Osteocyte (in vitro differentiated cells): ENCODE measurements around the gene PNPLA1. TPM values are rescaled to one million over a fixed set of nuclear protein-coding genes. Genes with fewer than 3 reads are reported as not detected.

Source experiments
- DNase-seq: peaks from one replicate; pipeline ENCODE4 v3.0.0; 2021; ENCODE audit warnings: mixed read lengths; ENCODE audit not compliant: unreplicated experiment; ENCODE audit errors: extremely low spot score
- H3K27ac Mint-ChIP-seq: one replicate; pipeline ENCODE4 v1.8.0; 2021; ENCODE audit warnings: mild to moderate bottlenecking, mixed read lengths; ENCODE audit not compliant: unreplicated experiment
- H3K27me3 Mint-ChIP-seq: one replicate; pipeline ENCODE4 v1.8.0; 2021; ENCODE audit warnings: mixed read lengths; ENCODE audit not compliant: unreplicated experiment
- H3K36me3 Mint-ChIP-seq: one replicate; pipeline ENCODE4 v1.8.0; 2021; ENCODE audit warnings: mixed read lengths; ENCODE audit not compliant: unreplicated experiment
- H3K4me1 Mint-ChIP-seq: one replicate; pipeline ENCODE4 v1.8.0; 2021; ENCODE audit warnings: mixed read lengths; ENCODE audit not compliant: unreplicated experiment
- H3K4me3 Mint-ChIP-seq: one replicate; pipeline ENCODE4 v1.8.0; 2021; ENCODE audit warnings: mild to moderate bottlenecking, moderate library complexity, mixed read lengths; ENCODE audit not compliant: unreplicated experiment
- H3K9me3 Mint-ChIP-seq: one replicate; pipeline ENCODE4 v1.8.0; 2021; ENCODE audit warnings: mixed read lengths; ENCODE audit not compliant: unreplicated experiment
- CTCF ChIP-seq: fragments of 200-600 bp; sonication (generic); IDR thresholded peaks from 2 replicates; pipeline ENCODE4 v1.5.0; 2021; ENCODE audit warnings: antibody characterized with exemption, mild to moderate bottlenecking, moderate library complexity
- total RNA-seq: library from RNA; stranded (reverse); gene quantifications from 2 replicates; pipeline ENCODE4 v1.2.1, GENCODE V29; 2021

PNPLA1 gene
- total RNA-seq, 1 donor from 2014 or later = not detected

DNA sequence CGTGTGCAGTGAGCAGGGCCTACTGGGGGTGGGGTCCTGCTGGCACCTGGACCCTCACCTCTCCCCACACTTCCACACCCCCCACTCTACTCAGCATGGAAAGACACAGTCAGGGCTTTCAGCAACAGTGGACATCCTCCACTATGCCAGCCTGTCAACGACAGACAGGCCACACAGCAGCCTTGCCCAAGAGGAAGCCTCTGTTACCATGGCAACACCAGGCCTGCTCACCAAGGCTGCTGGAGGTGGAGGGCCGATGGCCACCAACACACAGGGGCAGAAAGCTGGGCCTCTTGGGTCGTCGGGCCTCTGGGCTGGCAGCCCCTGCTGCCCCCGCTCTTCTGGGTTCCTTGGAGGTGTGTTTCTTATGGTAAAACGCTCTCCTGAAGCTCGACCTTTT is 53.2 kb downstream of the PNPLA1 start:
- Mint-ChIP-seq H3K4me3 (no peak overlapping the region), H3K27me3 (peaks cover 41% of the 10 kb centered on the region), H3K4me1 (peaks cover 2% of the 10 kb centered on the region), H3K9me3 (no peaks in the 10 kb centered on the region), H3K27ac (no peak overlapping the region), H3K36me3 (no peaks in the 10 kb centered on the region)
- no peak for DNase-seq
- TF ChIP-seq CTCF = no peak

GRCh38 chr6:36324191-36324590 is 54.3 kb downstream of the PNPLA1 start:
- peaks cover 2% of the 10 kb centered on the region for H3K4me1 Mint-ChIP-seq
- no peaks in the 10 kb centered on the region for H3K9me3 Mint-ChIP-seq
- no peak overlapping the region for H3K4me3 Mint-ChIP-seq
- peaks cover 43% of the 10 kb centered on the region for H3K27me3 Mint-ChIP-seq
- DNase-seq = no peak
- no peaks in the 10 kb centered on the region for H3K36me3 Mint-ChIP-seq
- no peak for TF ChIP-seq CTCF
- H3K27ac Mint-ChIP-seq = no peak overlapping the region

DNA sequence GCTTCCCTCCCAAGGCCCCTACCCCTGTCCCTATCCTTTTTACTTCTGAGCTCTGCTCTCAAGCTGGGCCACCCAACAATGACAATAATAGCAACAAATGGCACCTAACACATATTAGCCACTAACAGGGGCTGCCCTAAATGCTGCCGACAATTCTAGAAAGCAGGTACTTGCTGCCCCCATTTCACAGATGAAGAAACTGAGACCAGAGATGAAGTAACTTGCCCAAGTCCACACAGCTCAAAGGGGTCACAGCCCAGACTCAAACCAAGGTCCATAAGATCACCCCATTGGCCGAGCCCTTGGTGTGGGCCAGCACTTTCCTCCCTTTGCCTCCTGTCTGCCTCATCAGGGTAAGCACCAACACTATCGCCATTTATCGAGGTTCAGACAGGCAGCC is 54.9 kb downstream of the PNPLA1 start:
- no peaks in the 10 kb centered on the region for H3K36me3 Mint-ChIP-seq
- no peak overlapping the region for H3K27ac Mint-ChIP-seq
- H3K4me1 Mint-ChIP-seq = peaks cover 2% of the 10 kb centered on the region
- H3K9me3 Mint-ChIP-seq = no peaks in the 10 kb centered on the region
- DNase-seq = no peak
- peaks cover 48% of the 10 kb centered on the region for H3K27me3 Mint-ChIP-seq
- TF ChIP-seq CTCF = no peak
- H3K4me3 Mint-ChIP-seq = no peak overlapping the region

GRCh38 chr6:36326356-36326995 is 56.6 kb downstream of the PNPLA1 start:
- TF ChIP-seq CTCF = no peak
- peaks cover 45% of the 10 kb centered on the region for H3K27me3 Mint-ChIP-seq
- no peaks in the 10 kb centered on the region for H3K36me3 Mint-ChIP-seq
- DNase-seq = no peak
- peaks cover 2% of the 10 kb centered on the region for H3K4me1 Mint-ChIP-seq
- H3K9me3 Mint-ChIP-seq = no peaks in the 10 kb centered on the region
- no peak overlapping the region for H3K27ac Mint-ChIP-seq
- no peak overlapping the region for H3K4me3 Mint-ChIP-seq

DNA sequence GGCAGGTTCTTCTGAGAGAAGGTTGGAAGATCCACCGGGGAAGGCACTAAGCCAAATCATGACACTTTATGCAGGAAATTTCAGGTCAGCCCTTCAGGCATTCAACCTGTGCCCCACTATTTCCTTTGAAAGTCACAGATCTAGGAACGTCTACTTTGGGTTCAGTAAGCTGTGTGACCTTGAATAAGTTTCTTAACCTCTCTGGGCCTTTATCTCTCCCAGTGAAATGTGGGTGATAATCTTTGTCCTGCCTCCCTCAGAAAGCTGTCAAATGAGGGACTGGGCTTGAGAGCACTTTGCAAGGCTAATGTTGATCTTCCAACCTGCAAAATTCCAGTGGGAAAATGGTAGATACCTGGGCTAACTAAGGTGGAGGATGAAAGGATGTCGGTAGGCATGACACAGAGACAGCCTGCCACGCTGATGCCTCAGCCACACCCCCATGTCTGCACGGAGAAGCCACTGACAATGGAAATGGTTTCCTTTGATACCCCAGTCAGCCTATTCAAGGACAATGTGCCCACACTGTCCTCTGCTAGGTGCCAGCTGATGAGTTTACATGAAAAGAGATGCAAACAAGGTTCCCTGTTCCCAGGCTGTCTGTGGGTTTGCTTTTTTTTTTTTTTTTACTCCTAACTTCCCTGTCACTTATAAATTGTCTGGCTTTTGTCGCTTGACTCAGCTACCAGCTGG is 57.5 kb downstream of the PNPLA1 start:
- H3K9me3 Mint-ChIP-seq = no peaks in the 10 kb centered on the region
- no peaks in the 10 kb centered on the region for H3K36me3 Mint-ChIP-seq
- H3K4me1 Mint-ChIP-seq = peaks cover 2% of the 10 kb centered on the region
- TF ChIP-seq CTCF = no peak
- H3K27ac Mint-ChIP-seq = no peak overlapping the region
- H3K4me3 Mint-ChIP-seq = no peak overlapping the region
- peaks cover 52% of the 10 kb centered on the region for H3K27me3 Mint-ChIP-seq
- no peak for DNase-seq
